ENCODE data around the gene PSMD9.
"Not testable (repeated sequence)": the region's sequence is repeated elsewhere in the genome, so short reads cannot be mapped to it uniquely, and the experiment has no call there.

GRCh38 chr12:121929545-121929944 lies 41.0 kb downstream of the PSMD9 start:
- TF ChIP-seq CTCF, EP300, POLR2AphosphoS5, POLR2A (IDR thresholded peaks at IDR 0.05): not testable (repeated sequence)

Data from upper lobe of left lung (tissue), 4 donors.